ENCODE measurements around the gene MAMLD1.

Gene MAMLD1

DNA sequence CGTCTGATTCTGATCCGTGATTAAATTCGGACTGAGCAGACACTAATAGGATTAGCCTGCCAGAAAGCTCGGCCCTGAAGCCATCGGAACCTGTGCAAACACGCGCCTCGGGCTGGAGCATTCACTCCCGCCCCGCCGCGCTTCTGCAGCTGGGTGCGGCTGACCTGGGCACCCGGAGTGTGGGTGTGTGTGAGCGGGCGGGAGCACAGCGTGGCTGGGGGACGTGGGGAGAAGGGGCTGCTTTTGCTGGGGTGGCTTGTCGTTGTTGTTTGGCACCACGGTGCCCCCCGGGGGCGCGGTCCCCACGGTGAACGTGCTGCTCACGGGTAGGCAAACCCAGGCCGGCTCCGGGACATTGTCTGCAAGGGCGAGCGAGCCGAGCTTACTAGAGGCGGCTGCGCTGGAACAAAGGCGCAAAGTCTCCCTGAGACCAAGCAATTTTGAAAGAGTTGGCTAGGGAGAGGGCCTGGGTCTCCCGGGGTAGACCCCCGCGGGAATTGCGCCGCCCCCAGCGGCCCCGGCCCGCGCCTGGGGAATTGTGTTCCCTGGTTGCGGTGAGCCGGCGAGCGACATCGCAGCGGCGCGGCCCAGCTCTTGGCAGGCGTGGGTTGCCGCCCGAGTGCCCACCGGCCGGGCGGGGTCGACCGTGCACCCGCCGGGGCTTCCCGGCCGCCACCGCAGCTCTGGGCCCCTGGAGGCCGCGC is 1.4 kb downstream of the MAMLD1 start:
- Histone ChIP-seq H3K9me2 (replicated peaks; ENCODE audit: control insufficient read depth, low read length) (no peaks in the 10 kb centered on the region), H3K79me2 (ENCODE audit: control insufficient read depth, low read length) (no peaks in the 10 kb centered on the region), H4K20me1 (ENCODE audit: control insufficient read depth, insufficient read depth, low read depth, low read length) (no peaks in the 10 kb centered on the region), H3K4me2 (ENCODE audit: low read length) (no peak overlapping the region), H3K9me3 (ENCODE audit: control insufficient read depth, insufficient read depth, low read length) (no peaks in the 10 kb centered on the region), H3F3A (ENCODE audit: control insufficient read depth, insufficient read depth) (no peaks in the 10 kb centered on the region), H3K4me3 (ENCODE audit: low read length) (no peak overlapping the region), H3K27ac (ENCODE audit: low read depth, low read length) (no peak overlapping the region), H3K36me3 (ENCODE audit: control insufficient read depth, low read length) (no peaks in the 10 kb centered on the region), H3K27me3 (ENCODE audit: control insufficient read depth, low read length) (peaks cover 40% of the 10 kb centered on the region), H3K4me1 (ENCODE audit: control insufficient read depth, low read length) (no peaks in the 10 kb centered on the region)
- TF ChIP-seq, protein P1, sequence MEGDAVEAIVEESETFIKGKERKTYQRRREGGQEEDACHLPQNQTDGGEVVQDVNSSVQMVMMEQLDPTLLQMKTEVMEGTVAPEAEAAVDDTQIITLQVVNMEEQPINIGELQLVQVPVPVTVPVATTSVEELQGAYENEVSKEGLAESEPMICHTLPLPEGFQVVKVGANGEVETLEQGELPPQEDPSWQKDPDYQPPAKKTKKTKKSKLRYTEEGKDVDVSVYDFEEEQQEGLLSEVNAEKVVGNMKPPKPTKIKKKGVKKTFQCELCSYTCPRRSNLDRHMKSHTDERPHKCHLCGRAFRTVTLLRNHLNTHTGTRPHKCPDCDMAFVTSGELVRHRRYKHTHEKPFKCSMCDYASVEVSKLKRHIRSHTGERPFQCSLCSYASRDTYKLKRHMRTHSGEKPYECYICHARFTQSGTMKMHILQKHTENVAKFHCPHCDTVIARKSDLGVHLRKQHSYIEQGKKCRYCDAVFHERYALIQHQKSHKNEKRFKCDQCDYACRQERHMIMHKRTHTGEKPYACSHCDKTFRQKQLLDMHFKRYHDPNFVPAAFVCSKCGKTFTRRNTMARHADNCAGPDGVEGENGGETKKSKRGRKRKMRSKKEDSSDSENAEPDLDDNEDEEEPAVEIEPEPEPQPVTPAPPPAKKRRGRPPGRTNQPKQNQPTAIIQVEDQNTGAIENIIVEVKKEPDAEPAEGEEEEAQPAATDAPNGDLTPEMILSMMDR (IDR thresholded peaks at IDR 0.05; ENCODE audit: low read depth, low read length, poor library complexity, severe bottlenecking): no peak
- TF ChIP-seq EZH2phosphoT487 (IDR thresholded peaks at IDR 0.05; ENCODE audit: borderline replicate concordance, low read length): no peak

DNA sequence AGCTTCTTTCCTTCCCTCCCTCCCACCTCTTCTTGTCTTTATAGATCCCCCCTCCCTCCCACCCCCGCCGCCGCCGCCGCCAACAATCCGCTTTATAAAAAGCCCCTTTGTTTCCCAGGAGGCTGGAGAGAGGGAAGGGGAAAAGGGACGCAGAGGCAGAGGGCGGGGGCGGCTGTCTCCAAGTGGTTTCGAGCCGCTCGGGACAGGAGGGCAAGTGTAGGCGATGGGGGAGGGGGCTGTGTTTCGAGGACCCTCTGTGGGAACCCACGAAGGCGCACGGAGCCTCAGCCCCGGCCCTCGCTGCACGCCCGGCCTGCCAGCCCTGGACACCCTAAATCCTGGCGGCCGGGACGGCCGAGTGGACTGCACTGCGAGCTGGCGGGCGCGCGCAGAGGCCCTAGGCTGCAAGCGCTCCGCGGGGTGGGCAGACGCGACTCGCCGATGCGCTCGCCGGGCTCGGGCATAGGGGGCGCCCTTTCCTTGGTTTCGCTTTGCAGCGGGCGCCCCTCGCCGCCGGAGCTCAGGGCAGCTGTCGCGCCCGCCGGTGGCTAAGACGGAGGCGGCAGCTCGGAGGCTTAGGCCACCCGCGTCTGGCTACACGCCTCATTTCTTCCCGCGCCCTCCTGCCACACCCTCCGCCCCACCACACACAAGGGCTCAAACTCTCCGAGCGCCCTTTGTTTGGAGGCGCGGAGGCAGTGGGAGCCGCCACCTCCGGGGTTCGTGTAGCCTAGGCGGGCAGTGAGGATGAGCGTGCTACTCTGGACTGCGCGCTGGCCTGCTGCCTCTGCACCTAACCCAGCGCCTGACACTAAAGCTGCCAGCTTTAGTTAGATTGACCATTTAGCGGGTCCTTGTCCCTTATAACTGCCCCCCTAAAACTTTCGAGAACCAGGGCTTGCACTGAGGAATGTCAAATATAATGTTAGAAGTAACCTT is 2.2 kb downstream of the MAMLD1 start:
- H4K20me1 ChIP-seq (ENCODE audit: control insufficient read depth, insufficient read depth, low read depth, low read length): no peaks in the 10 kb centered on the region
- no peaks in the 10 kb centered on the region for H3K9me2 ChIP-seq (replicated peaks; ENCODE audit: control insufficient read depth, low read length)
- H3K4me2 ChIP-seq (ENCODE audit: low read length): no peak overlapping the region
- peaks cover 40% of the 10 kb centered on the region for H3K27me3 ChIP-seq (ENCODE audit: control insufficient read depth, low read length)
- TF ChIP-seq EZH2phosphoT487 (IDR thresholded peaks at IDR 0.05; ENCODE audit: borderline replicate concordance, low read length): no peak
- TF ChIP-seq, protein P1 (IDR thresholded peaks at IDR 0.05; ENCODE audit: low read depth, low read length, poor library complexity, severe bottlenecking): no peak
- H3K36me3 ChIP-seq (ENCODE audit: control insufficient read depth, low read length): no peaks in the 10 kb centered on the region
- H3K79me2 ChIP-seq (ENCODE audit: control insufficient read depth, low read length): no peaks in the 10 kb centered on the region
- H3K4me1 ChIP-seq (ENCODE audit: control insufficient read depth, low read length): no peaks in the 10 kb centered on the region
- no peak overlapping the region for H3K4me3 ChIP-seq (ENCODE audit: low read length)
- H3K9me3 ChIP-seq (ENCODE audit: control insufficient read depth, insufficient read depth, low read length): no peaks in the 10 kb centered on the region
- no peaks in the 10 kb centered on the region for H3F3A ChIP-seq (ENCODE audit: control insufficient read depth, insufficient read depth)
- no peak overlapping the region for H3K27ac ChIP-seq (ENCODE audit: low read depth, low read length)

DNA sequence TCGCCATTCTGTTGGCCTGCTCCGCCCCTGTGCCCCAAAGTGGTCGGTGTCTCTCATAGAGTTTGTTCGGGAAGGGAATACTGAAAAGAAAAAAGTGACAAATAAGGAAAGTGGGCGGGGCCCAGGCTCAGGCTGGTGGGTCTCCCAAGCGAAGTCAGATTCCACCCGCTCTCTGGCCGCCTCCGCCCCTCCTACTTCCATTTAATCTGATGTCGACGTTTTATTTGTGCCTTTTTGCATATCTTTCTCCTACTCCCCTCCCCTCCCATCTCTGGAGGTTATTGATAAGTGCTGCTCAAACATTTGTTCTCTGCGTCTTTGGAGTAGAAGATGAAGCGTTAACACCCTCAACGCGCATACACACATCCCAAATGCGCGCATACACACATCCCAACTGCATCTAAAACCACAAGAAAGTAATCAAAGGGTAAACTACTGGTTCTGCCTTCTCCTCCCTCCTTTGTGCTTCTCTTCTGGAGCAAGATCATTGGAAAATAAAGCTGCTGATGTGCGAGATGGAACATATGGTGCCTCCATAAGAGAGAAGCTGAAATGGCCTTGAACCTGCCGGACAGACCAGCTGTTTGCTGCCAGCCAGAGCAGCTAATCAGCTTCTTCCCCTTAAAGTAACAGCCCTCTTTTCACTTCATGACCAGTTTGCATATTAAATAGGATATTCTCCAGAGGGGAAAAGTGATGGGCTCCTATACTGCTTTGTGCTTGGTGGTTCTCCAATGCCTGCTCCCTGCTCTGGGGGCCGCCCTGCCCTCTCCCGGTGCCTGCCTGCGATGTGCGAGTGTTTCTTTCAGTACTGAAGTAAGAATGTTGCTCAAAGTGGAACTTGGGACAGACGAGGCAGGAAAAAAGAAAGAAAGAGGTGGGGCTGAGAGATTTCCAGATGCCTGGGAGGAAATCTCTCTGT is 3.1 kb downstream of the MAMLD1 start:
- Histone ChIP-seq H3K79me2 (ENCODE audit: control insufficient read depth, low read length) (no peaks in the 10 kb centered on the region), H3K9me3 (ENCODE audit: control insufficient read depth, insufficient read depth, low read length) (no peaks in the 10 kb centered on the region), H3K4me2 (ENCODE audit: low read length) (no peak overlapping the region), H3K27me3 (ENCODE audit: control insufficient read depth, low read length) (peaks cover 40% of the 10 kb centered on the region), H3K36me3 (ENCODE audit: control insufficient read depth, low read length) (no peaks in the 10 kb centered on the region), H3K27ac (ENCODE audit: low read depth, low read length) (no peak overlapping the region), H3F3A (ENCODE audit: control insufficient read depth, insufficient read depth) (no peaks in the 10 kb centered on the region), H3K4me3 (ENCODE audit: low read length) (no peak overlapping the region), H3K4me1 (ENCODE audit: control insufficient read depth, low read length) (no peaks in the 10 kb centered on the region), H4K20me1 (ENCODE audit: control insufficient read depth, insufficient read depth, low read depth, low read length) (no peaks in the 10 kb centered on the region), H3K9me2 (replicated peaks; ENCODE audit: control insufficient read depth, low read length) (no peaks in the 10 kb centered on the region)
- TF ChIP-seq, protein P1 (IDR thresholded peaks at IDR 0.05; ENCODE audit: low read depth, low read length, poor library complexity, severe bottlenecking): no peak
- no peak for TF ChIP-seq EZH2phosphoT487 (IDR thresholded peaks at IDR 0.05; ENCODE audit: borderline replicate concordance, low read length)
